ENCODE measurements around the gene COL23A1. TPM values are rescaled to one million over a fixed set of nuclear protein-coding genes. Genes with fewer than 3 reads are reported as not detected.

Gene COL23A1
- total RNA-seq, 1 experiment from 2014 or later, result 15.0 TPM

GRCh38 chr5:178359738-178360137, 230.5 kb downstream of the COL23A1 start (continued):
- no peak for TF ChIP-seq CTCF (IDR thresholded peaks at IDR 0.05)

DNA sequence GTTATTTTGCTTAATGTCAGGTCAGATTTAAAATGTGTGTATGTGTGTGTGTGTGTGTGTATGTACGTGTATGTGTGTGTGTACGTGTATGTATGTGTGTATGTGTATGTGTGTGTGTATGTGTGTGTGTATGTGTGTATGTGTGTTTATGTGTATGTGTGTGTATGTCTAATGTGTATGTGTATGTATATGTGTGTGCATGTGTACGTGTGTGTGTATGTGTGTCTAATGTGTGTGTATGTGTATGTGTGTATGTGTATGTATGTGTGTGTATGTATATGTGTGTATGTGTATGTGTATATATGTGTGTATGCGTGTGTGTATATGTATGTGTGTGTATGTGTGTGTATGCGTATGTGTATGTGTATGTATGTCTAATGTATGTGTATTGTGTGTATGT, 232.5 kb downstream of the COL23A1 start:
- DNase-seq (ENCODE audit: low spot score) (no peak), ATAC-seq (no peak)
- peaks cover 9% of the 10 kb centered on the region for H3K9me3 Mint-ChIP-seq
- no peaks in the 10 kb centered on the region for H3K36me3 Mint-ChIP-seq
- ChIA-PET CTCF (interaction anchor here (0.8 kb wide), 1 partner anchor 74 kb away, joined by 4 read pairs; no protein-coding TSS in a partner anchor), POLR2A (no interaction called here)
- H3K4me1 Mint-ChIP-seq, result peaks cover 53% of the 10 kb centered on the region
- no peaks in the 10 kb centered on the region for H3K27me3 Mint-ChIP-seq (ENCODE audit: low read depth)
- no peak overlapping the region for H3K4me3 Mint-ChIP-seq
- TF ChIP-seq NFATC4 (CRISPR knock-in tag; IDR thresholded peaks at IDR 0.05) (no peak), NR3C1 (CRISPR knock-in tag; conservative IDR thresholded peaks at IDR 0.05; ENCODE audit: low read depth) (no peak), NR1H2 (CRISPR knock-in tag; IDR thresholded peaks at IDR 0.05) (no peak), RELA (CRISPR knock-in tag; IDR thresholded peaks at IDR 0.05; ENCODE audit: borderline replicate concordance) (no peak), GRHL2 (CRISPR knock-in tag; IDR thresholded peaks at IDR 0.05; ENCODE audit: insufficient replicate concordance, severe bottlenecking) (no peak), ZNF219 (CRISPR knock-in tag; IDR thresholded peaks at IDR 0.05; ENCODE audit: borderline replicate concordance) (no peak), NR2C2 (CRISPR knock-in tag; IDR thresholded peaks at IDR 0.05) (no peak), USF2 (CRISPR knock-in tag; IDR thresholded peaks at IDR 0.05) (no peak), SP1 (CRISPR knock-in tag; conservative IDR thresholded peaks at IDR 0.05) (no peak)
- TF ChIP-seq, protein P1, sequence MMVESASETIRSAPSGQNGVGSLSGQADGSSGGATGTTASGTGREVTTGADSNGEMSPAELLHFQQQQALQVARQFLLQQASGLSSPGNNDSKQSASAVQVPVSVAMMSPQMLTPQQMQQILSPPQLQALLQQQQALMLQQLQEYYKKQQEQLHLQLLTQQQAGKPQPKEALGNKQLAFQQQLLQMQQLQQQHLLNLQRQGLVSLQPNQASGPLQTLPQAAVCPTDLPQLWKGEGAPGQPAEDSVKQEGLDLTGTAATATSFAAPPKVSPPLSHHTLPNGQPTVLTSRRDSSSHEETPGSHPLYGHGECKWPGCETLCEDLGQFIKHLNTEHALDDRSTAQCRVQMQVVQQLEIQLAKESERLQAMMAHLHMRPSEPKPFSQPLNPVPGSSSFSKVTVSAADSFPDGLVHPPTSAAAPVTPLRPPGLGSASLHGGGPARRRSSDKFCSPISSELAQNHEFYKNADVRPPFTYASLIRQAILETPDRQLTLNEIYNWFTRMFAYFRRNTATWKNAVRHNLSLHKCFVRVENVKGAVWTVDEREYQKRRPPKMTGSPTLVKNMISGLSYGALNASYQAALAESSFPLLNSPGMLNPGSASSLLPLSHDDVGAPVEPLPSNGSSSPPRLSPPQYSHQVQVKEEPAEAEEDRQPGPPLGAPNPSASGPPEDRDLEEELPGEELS (CRISPR knock-in tag; IDR thresholded peaks at IDR 0.05), result no peak
- TF ChIP-seq, protein P2, sequence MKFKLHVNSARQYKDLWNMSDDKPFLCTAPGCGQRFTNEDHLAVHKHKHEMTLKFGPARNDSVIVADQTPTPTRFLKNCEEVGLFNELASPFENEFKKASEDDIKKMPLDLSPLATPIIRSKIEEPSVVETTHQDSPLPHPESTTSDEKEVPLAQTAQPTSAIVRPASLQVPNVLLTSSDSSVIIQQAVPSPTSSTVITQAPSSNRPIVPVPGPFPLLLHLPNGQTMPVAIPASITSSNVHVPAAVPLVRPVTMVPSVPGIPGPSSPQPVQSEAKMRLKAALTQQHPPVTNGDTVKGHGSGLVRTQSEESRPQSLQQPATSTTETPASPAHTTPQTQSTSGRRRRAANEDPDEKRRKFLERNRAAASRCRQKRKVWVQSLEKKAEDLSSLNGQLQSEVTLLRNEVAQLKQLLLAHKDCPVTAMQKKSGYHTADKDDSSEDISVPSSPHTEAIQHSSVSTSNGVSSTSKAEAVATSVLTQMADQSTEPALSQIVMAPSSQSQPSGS (CRISPR knock-in tag; IDR thresholded peaks at IDR 0.05; ENCODE audit: borderline replicate concordance, low read depth), result no peak
- TF ChIP-seq, protein P3, sequence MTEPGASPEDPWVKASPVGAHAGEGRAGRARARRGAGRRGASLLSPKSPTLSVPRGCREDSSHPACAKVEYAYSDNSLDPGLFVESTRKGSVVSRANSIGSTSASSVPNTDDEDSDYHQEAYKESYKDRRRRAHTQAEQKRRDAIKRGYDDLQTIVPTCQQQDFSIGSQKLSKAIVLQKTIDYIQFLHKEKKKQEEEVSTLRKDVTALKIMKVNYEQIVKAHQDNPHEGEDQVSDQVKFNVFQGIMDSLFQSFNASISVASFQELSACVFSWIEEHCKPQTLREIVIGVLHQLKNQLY (CRISPR knock-in tag; IDR thresholded peaks at IDR 0.05), result no peak
- peak overlapping the region; percentile 19; the same call in 1 of the 2 replicates for H3K27ac Mint-ChIP-seq

- DNase-seq (ENCODE audit: low spot score), result peak; percentile 66
- Mint-ChIP-seq H3K36me3 (no peaks in the 10 kb centered on the region), H3K4me3 (peak overlapping the region; percentile 49), H3K27ac (peak overlapping the region; percentile 46; the same call in 1 of the 2 replicates), H3K27me3 (ENCODE audit: low read depth) (no peaks in the 10 kb centered on the region), H3K9me3 (peaks cover 9% of the 10 kb centered on the region), H3K4me1 (peaks cover 56% of the 10 kb centered on the region)
- ChIA-PET CTCF (interaction anchor here (0.8 kb wide), 1 partner anchor 73 kb away, joined by 4 read pairs; no protein-coding TSS in a partner anchor), POLR2A (no interaction called here)
- TF ChIP-seq USF2 (CRISPR knock-in tag; IDR thresholded peaks at IDR 0.05), result 0 out of 2 replicates have a peak, but pooled peaks have one; percentile 5
- 0 out of 2 replicates have a peak, but pooled peaks have one; percentile 34 for TF ChIP-seq MAX (CRISPR knock-in tag; IDR thresholded peaks at IDR 0.05)
- TF ChIP-seq TEAD1 (CRISPR knock-in tag; IDR thresholded peaks at IDR 0.05), result 0 out of 2 replicates have a peak, but pooled peaks have one; percentile 30
- peak; percentile 72; the same call in 1 of the 2 replicates for TF ChIP-seq ETV6 (CRISPR knock-in tag; IDR thresholded peaks at IDR 0.05)
- no peak for TF ChIP-seq TCF7 (CRISPR knock-in tag; IDR thresholded peaks at IDR 0.05; ENCODE audit: low read depth)
- TF ChIP-seq NR1H2 (CRISPR knock-in tag; IDR thresholded peaks at IDR 0.05), result no peak
- peak; percentile 79 for ATAC-seq
These were observed 233.1 kb downstream of the COL23A1 start for GRCh38 chr5:178357121-178357521.
